Keratinocyte (primary cell): ENCODE measurements around the gene PDK4. TPM values are rescaled to one million over a fixed set of nuclear protein-coding genes. Genes with fewer than 3 reads are reported as not detected.

Source experiments
- DNase-seq: peaks from one replicate; pipeline ENCODE4 v3.0.0-alpha.2; 2011; ENCODE audit warnings: low read depth, missing footprints, low spot score
- FAIRE-seq: peaks from 2 replicates; lab custom pipeline; 2011; peaks lifted over from hg19 to GRCh38; lab: Jason Lieb, UNC
- H2AFZ ChIP-seq: 2 replicates; pipeline ENCODE4 v1.6.0; 2012; ENCODE audit warnings: low read length, control low read depth, inconsistent platforms; ENCODE audit not compliant: control insufficient read depth
- H3K27ac ChIP-seq: 2 replicates; pipeline ENCODE4 v1.5.1; 2011; ENCODE audit warnings: low read length; ENCODE audit not compliant: control insufficient read depth, insufficient read depth
- H3K27me3 ChIP-seq: 3 replicates; pipeline ENCODE4 v1.6.0; 2011; ENCODE audit warnings: low read length; ENCODE audit not compliant: control insufficient read depth, insufficient read depth; ENCODE audit errors: extremely low read depth
- H3K36me3 ChIP-seq, 2 experiments: 2 replicates in 1 of 2; 3 replicates in 1 of 2; pipeline ENCODE4 v1.5.1; 2011; ENCODE audit warnings: low read length in 2 of 2, mild to moderate bottlenecking in 1 of 2; ENCODE audit not compliant: control insufficient read depth in 2 of 2, insufficient read depth in 2 of 2; ENCODE audit errors: extremely low read depth in 1 of 2
- H3K4me1 ChIP-seq: 3 replicates; pipeline ENCODE4 v1.5.1; 2011; ENCODE audit warnings: low read length; ENCODE audit not compliant: control insufficient read depth, insufficient read depth; ENCODE audit errors: extremely low read depth
- H3K4me2 ChIP-seq: 3 replicates; pipeline ENCODE4 v1.6.0; 2011; ENCODE audit warnings: low read depth, low read length; ENCODE audit not compliant: control insufficient read depth, insufficient read depth; ENCODE audit errors: extremely low read depth
- H3K4me3 ChIP-seq, 3 experiments: fragments of 200-600 bp in 1 of 3; sonication (generic) in 1 of 3; 2 replicates in 2 of 3; 3 replicates in 1 of 3; pipeline ENCODE4 v1.5.1; 2011 to 2016; ENCODE audit warnings: low read length in 3 of 3, mild to moderate bottlenecking in 3 of 3, control low read depth in 2 of 3, inconsistent platforms in 1 of 3, low read depth in 1 of 3, mixed read lengths in 1 of 3, mixed run types in 1 of 3, moderate library complexity in 1 of 3; ENCODE audit not compliant: control insufficient read depth in 2 of 3, insufficient read depth in 2 of 3; ENCODE audit errors: extremely low read depth in 1 of 3
- H3K79me2 ChIP-seq: 2 replicates; pipeline ENCODE4 v1.6.0; 2012; ENCODE audit warnings: low read length; ENCODE audit not compliant: control insufficient read depth, insufficient read depth
- H3K9ac ChIP-seq: 3 replicates; pipeline ENCODE4 v1.6.0; 2011; ENCODE audit warnings: low read length; ENCODE audit not compliant: control insufficient read depth, insufficient read depth; ENCODE audit errors: extremely low read depth
- H3K9me1 ChIP-seq: 3 replicates; pipeline ENCODE4 v1.6.0; 2011; ENCODE audit warnings: low read length; ENCODE audit not compliant: control insufficient read depth, insufficient read depth; ENCODE audit errors: extremely low read depth
- H3K9me3 ChIP-seq: 2 replicates; pipeline ENCODE4 v1.5.1; 2012; ENCODE audit warnings: low read depth, low read length; ENCODE audit not compliant: control insufficient read depth
- H4K20me1 ChIP-seq: 3 replicates; pipeline ENCODE4 v1.6.0; 2011; ENCODE audit warnings: low read length; ENCODE audit not compliant: control insufficient read depth, insufficient read depth; ENCODE audit errors: extremely low read depth
- CTCF ChIP-seq, 3 experiments: IDR thresholded peaks in 1 of 3; conservative IDR thresholded peaks in 1 of 3; optimal IDR thresholded peaks in 1 of 3; 2 replicates in 2 of 3; 3 replicates in 1 of 3; pipeline versions ENCODE3 to v1.5.1; 2011; ENCODE audit warnings: low read length in 3 of 3, mild to moderate bottlenecking in 3 of 3, moderate library complexity in 2 of 3, control low read depth in 1 of 3, inconsistent platforms in 1 of 3; ENCODE audit not compliant: insufficient read depth in 2 of 3; ENCODE audit errors: extremely low read depth in 1 of 3
- EZH2 ChIP-seq: IDR thresholded peaks from one replicate; pipeline ENCODE4 v1.6.1; 2012; ENCODE audit warnings: inconsistent platforms, mild to moderate bottlenecking, low read length, moderate library complexity
- dilution Hi-C: fragments of 300-500 bp; cut with MboI; formaldehyde crosslinking; loops from one replicate; pipeline ENCODE4 v1.7.0; 2020; ENCODE audit warnings: low sequenced_read_pairs; ENCODE audit not compliant: extremely low pct_ligation_motif_present
- polyA plus RNA-seq, 5 experiments: library from polyadenylated mRNA; depleted of rRNA in 3 of 5; stranded (reverse) in 3 of 5; stranded (forward) in 1 of 5; unstranded in 1 of 5; fragments of >200 nt; gene quantifications; 1 replicate in 1 of 5; 2 replicates in 3 of 5; 3 replicates in 1 of 5; pipeline versions ENCODE4 v1.2.1 to v1.2.3, GENCODE V29; 2011 to 2012; ENCODE audit warnings: missing spikeins in 2 of 5, low read depth in 1 of 5, low replicate concordance in 1 of 5

Gene PDK4
- polyA plus RNA-seq, 1 donor (not counting 4 experiments of a cell fraction or from before 2014, with no cell fraction given): not detected

- Histone ChIP-seq H3K27me3 (peaks cover 2% of the 10 kb centered on the region), H3K79me2 (no peaks in the 10 kb centered on the region), H3K9ac (no peak overlapping the region), H3K36me3 (no peaks in the 10 kb centered on the region), H2AFZ (no peak overlapping the region), H3K4me1 (no peaks in the 10 kb centered on the region), H3K9me1 (no peaks in the 10 kb centered on the region), H4K20me1 (no peaks in the 10 kb centered on the region), H3K27ac (no peak overlapping the region), H3K4me3 (no peak overlapping the region), H3K9me3 (no peaks in the 10 kb centered on the region), H3K4me2 (no peak overlapping the region)
- FAIRE-seq (no peak), DNase-seq (no peak)
- no peak for TF ChIP-seq EZH2
- no peak for TF ChIP-seq CTCF (optimal IDR thresholded peaks at IDR 0.05 in 1 of 3, IDR thresholded peaks at IDR 0.05 in 1 of 3, conservative IDR thresholded peaks at IDR 0.05 in 1 of 3; ENCODE audit: extremely low read depth in 1 of 3, insufficient read depth in 2 of 3, low read length in 3 of 3)
- dilution Hi-C loops: no loop called here
Observed at GRCh38 chr7:95636140-95636940, 40.0 kb upstream of the PDK4 start.

- TF ChIP-seq EZH2 (no peak), CTCF (optimal IDR thresholded peaks at IDR 0.05 in 1 of 3, IDR thresholded peaks at IDR 0.05 in 1 of 3, conservative IDR thresholded peaks at IDR 0.05 in 1 of 3; ENCODE audit: extremely low read depth in 1 of 3, insufficient read depth in 2 of 3, low read length in 3 of 3) (no peak)
- H3K27ac ChIP-seq: no peak overlapping the region
- H3K79me2 ChIP-seq: no peaks in the 10 kb centered on the region
- no peak overlapping the region for H2AFZ ChIP-seq
- H3K9ac ChIP-seq: no peak overlapping the region
- dilution Hi-C loops: no loop called here
- no peaks in the 10 kb centered on the region for H3K36me3 ChIP-seq
- no peaks in the 10 kb centered on the region for H3K27me3 ChIP-seq
- no peaks in the 10 kb centered on the region for H3K9me3 ChIP-seq
- no peak for DNase-seq
- H3K4me3 ChIP-seq: no peak overlapping the region
- FAIRE-seq: no peak
- no peaks in the 10 kb centered on the region for H3K4me1 ChIP-seq
- H3K9me1 ChIP-seq: no peaks in the 10 kb centered on the region
- no peaks in the 10 kb centered on the region for H4K20me1 ChIP-seq
- no peak overlapping the region for H3K4me2 ChIP-seq
Observed at GRCh38 chr7:95632609-95633008, 36.3 kb upstream of the PDK4 start.
